A673 (cell line): ENCODE data around the gene ANK3. TPM values are rescaled to one million over a fixed set of nuclear protein-coding genes. Genes with fewer than 3 reads are reported as not detected.

Experiments
- BruUV-seq: library from RNA; stranded (reverse); fragments of 400-500 nt; replicated peaks from 2 replicates; lab custom pipeline; 2021; lab: Mats Ljungman, UMichigan
- CTCF ChIA-PET: fragments of 300-600 bp; sonication (Branson Sonifier 250); formaldehyde crosslinking; loops from one replicate; lab custom pipeline; 2022; ENCODE audit warnings: antibody characterized with exemption; lab: Charles Lee
- POLR2A ChIA-PET: fragments of 300-600 bp; sonication (Branson Sonifier 250); formaldehyde crosslinking; loops from one replicate; lab custom pipeline; 2022; ENCODE audit warnings: antibody characterized with exemption; ENCODE audit not compliant: low non-redundant PET; lab: Charles Lee
- DNase-seq: peaks from one replicate; pipeline ENCODE4 v3.0.0-alpha.2; 2015; ENCODE audit warnings: low spot score
- H3K27ac ChIP-seq: fragments of 200-600 bp; sonication (generic); 2 replicates; pipeline ENCODE4 v1.5.1; 2016; ENCODE audit warnings: mixed run types, low read depth, mild to moderate bottlenecking, mixed read lengths, antibody characterized with exemption, low read length; ENCODE audit not compliant: poor library complexity, severe bottlenecking
- H3K27me3 ChIP-seq: fragments of 200-600 bp; sonication (generic); replicated peaks from 2 replicates; pipeline ENCODE4 v1.6.1; 2017; ENCODE audit warnings: mixed run types, low read depth, mild to moderate bottlenecking, mixed read lengths, antibody characterized with exemption, low read length; ENCODE audit not compliant: insufficient read depth, poor library complexity
- H3K36me3 ChIP-seq: fragments of 200-600 bp; sonication (generic); 2 replicates; pipeline ENCODE4 v1.6.1; 2016; ENCODE audit warnings: mixed run types, mild to moderate bottlenecking, mixed read lengths, antibody characterized with exemption, low read length; ENCODE audit not compliant: insufficient read depth, poor library complexity, severe bottlenecking
- H3K4me1 ChIP-seq: fragments of 200-600 bp; sonication (generic); 2 replicates; pipeline ENCODE4 v1.6.1; 2017; ENCODE audit warnings: mixed run types, mild to moderate bottlenecking, mixed read lengths, antibody characterized with exemption, low read length; ENCODE audit not compliant: insufficient read depth, poor library complexity, severe bottlenecking
- H3K4me3 ChIP-seq: fragments of 200-600 bp; sonication (generic); 2 replicates; pipeline ENCODE4 v1.5.1; 2016; ENCODE audit warnings: low read depth, mixed run types, mild to moderate bottlenecking, mixed read lengths, low read length; ENCODE audit not compliant: poor library complexity, severe bottlenecking
- H3K9me3 ChIP-seq: fragments of 200-600 bp; sonication (generic); 2 replicates; pipeline ENCODE4 v1.6.1; 2016; ENCODE audit warnings: mixed run types, low read depth, mild to moderate bottlenecking, mixed read lengths, antibody characterized with exemption, low read length; ENCODE audit not compliant: poor library complexity, severe bottlenecking
- CTCF ChIP-seq: fragments of 300-800, 200-600 bp; sonication (generic); conservative IDR thresholded peaks from 2 replicates; pipeline ENCODE4 v1.5.1; 2017; ENCODE audit warnings: low read depth, mild to moderate bottlenecking, antibody characterized with exemption, low read length, moderate library complexity, mixed read lengths
- EZH2 ChIP-seq: fragments of 200-600 bp; sonication (generic); IDR thresholded peaks from 2 replicates; pipeline ENCODE4 v1.6.1; 2017; ENCODE audit warnings: borderline replicate concordance, low read depth, mild to moderate bottlenecking, mixed read lengths, antibody characterized with exemption, low read length; ENCODE audit not compliant: poor library complexity, severe bottlenecking
- intact Hi-C: fragments of 100-400 bp; cut with micrococcal nuclease; formaldehyde crosslinking; loops from one replicate; pipeline ENCODE4 v1.10.0; 2022; ENCODE audit not compliant: unreplicated experiment
- total RNA-seq: library from RNA; stranded (reverse); gene quantifications from 2 replicates; pipeline ENCODE4 v1.2.3, GENCODE V29; 2021

ANK3 gene
- total RNA-seq, 1 experiment from 2014 or later: 13.5 TPM

- intact Hi-C loops: loop anchor here (10.0 kb wide), 1 partner anchor 196 kb away; no protein-coding TSS in a partner anchor
- Histone ChIP-seq H3K27ac (no peak overlapping the region), H3K27me3 (no peaks in the 10 kb centered on the region), H3K4me3 (no peak overlapping the region), H3K4me1 (peaks cover 7% of the 10 kb centered on the region), H3K36me3 (no peaks in the 10 kb centered on the region), H3K9me3 (no peaks in the 10 kb centered on the region)
- no peak for TF ChIP-seq CTCF
- TF ChIP-seq EZH2: no peak
- DNase-seq: no peak
- BruUV-seq: no TSS peak
- CTCF ChIA-PET: no interaction called here
- POLR2A ChIA-PET: no interaction called here
Measured at GRCh38 chr10:60239228-60239627, 150.4 kb downstream of the ANK3 start.

GRCh38 chr10:60238759-60239100 is 150.9 kb downstream of the ANK3 start:
- TF ChIP-seq CTCF (no peak), EZH2 (no peak)
- peaks cover 7% of the 10 kb centered on the region for H3K4me1 ChIP-seq
- no peak overlapping the region for H3K27ac ChIP-seq
- H3K4me3 ChIP-seq: no peak overlapping the region
- no TSS peak for BruUV-seq
- no peak for DNase-seq
- intact Hi-C loops: loop anchor here (10.0 kb wide), 1 partner anchor 196 kb away; no protein-coding TSS in a partner anchor
- H3K27me3 ChIP-seq: no peaks in the 10 kb centered on the region
- POLR2A ChIA-PET: no interaction called here
- no peaks in the 10 kb centered on the region for H3K36me3 ChIP-seq
- H3K9me3 ChIP-seq: no peaks in the 10 kb centered on the region
- CTCF ChIA-PET: interaction anchor here (0.6 kb wide), 1 partner anchor 170 kb away, joined by 3 read pairs; no protein-coding TSS in a partner anchor

- H3K4me1 ChIP-seq: peaks cover 7% of the 10 kb centered on the region
- POLR2A ChIA-PET: no interaction called here
- DNase-seq: peak; percentile 45
- no peaks in the 10 kb centered on the region for H3K36me3 ChIP-seq
- intact Hi-C loops: loop anchor here (10.0 kb wide), 1 partner anchor 197 kb away; no protein-coding TSS in a partner anchor
- BruUV-seq: no TSS peak
- no peak overlapping the region for H3K4me3 ChIP-seq
- no peak for TF ChIP-seq EZH2
- peak; percentile 52 for TF ChIP-seq CTCF
- H3K27me3 ChIP-seq: no peaks in the 10 kb centered on the region
- H3K27ac ChIP-seq: no peak overlapping the region
- no peaks in the 10 kb centered on the region for H3K9me3 ChIP-seq
- CTCF ChIA-PET: interaction anchor here (0.6 kb wide), 1 partner anchor 169 kb away, joined by 3 read pairs; no protein-coding TSS in a partner anchor
Measured at GRCh38 chr10:60237977-60238758, 151.5 kb downstream of the ANK3 start.
